Suprapubic skin (tissue), 4 donors: ENCODE results near the gene ARHGAP18.

Source experiments
- CTCF ChIP-seq, 2 donors: fragments of 200-600 bp in 1 of 2; fragments of 450-650 bp in 1 of 2; sonication (generic) in 1 of 2; IDR thresholded peaks; one replicate each; pipeline ENCODE4 v1.5.1; 2016 to 2019; ENCODE audit warnings: antibody characterized with exemption in 2 of 2, mild to moderate bottlenecking in 1 of 2, moderate library complexity in 1 of 2
- EP300 ChIP-seq: sonication (generic); formaldehyde crosslinking; IDR thresholded peaks from one replicate; pipeline ENCODE4 v1.6.1; 2017; ENCODE audit warnings: antibody characterized with exemption
- POLR2A ChIP-seq, 2 donors: fragments of 450-650 bp; IDR thresholded peaks; one replicate each; pipeline ENCODE4 v1.6.1; 2017; ENCODE audit warnings: antibody characterized with exemption in 2 of 2, mild to moderate bottlenecking in 2 of 2, moderate library complexity in 2 of 2
- POLR2AphosphoS5 ChIP-seq, 3 donors: sonication (generic); formaldehyde crosslinking; IDR thresholded peaks; one replicate each; pipeline ENCODE4 v1.6.1; 2017; ENCODE audit warnings: antibody characterized with exemption in 3 of 3

GRCh38 chr6:129701721-129702455 lies 8.1 kb downstream of the ARHGAP18 start:
- TF ChIP-seq POLR2A (IDR thresholded peaks at IDR 0.05) (no peak), CTCF (IDR thresholded peaks at IDR 0.05) (no peak), EP300 (no peak), POLR2AphosphoS5 (IDR thresholded peaks at IDR 0.05) (no peak)
